GM23248 (cell line): ENCODE data around the gene ELFN1. TPM values are rescaled to one million over a fixed set of nuclear protein-coding genes. Genes with fewer than 3 reads are reported as not detected.

Experiments
- DNase-seq: peaks from one replicate; pipeline ENCODE4 v3.0.0-alpha.2; 2015
- H2AFZ ChIP-seq: fragments of 200-600 bp; sonication (generic); 2 replicates; pipeline ENCODE4 v1.6.1; 2016; ENCODE audit warnings: antibody characterized with exemption
- H3F3A ChIP-seq: fragments of 200-600 bp; sonication (generic); 2 replicates; pipeline ENCODE4 v1.6.1; 2016; ENCODE audit warnings: mild to moderate bottlenecking, antibody characterized with exemption, mixed run types; ENCODE audit not compliant: insufficient read depth
- H3K27ac ChIP-seq: fragments of 200-600 bp; sonication (generic); 2 replicates; pipeline ENCODE4 v1.5.1; 2016; ENCODE audit warnings: mild to moderate bottlenecking
- H3K27me3 ChIP-seq: fragments of 200-600 bp; sonication (generic); replicated peaks from 2 replicates; pipeline ENCODE4 v1.6.1; 2016; ENCODE audit warnings: mild to moderate bottlenecking; ENCODE audit not compliant: insufficient read depth
- H3K36me3 ChIP-seq: fragments of 200-600 bp; sonication (generic); 2 replicates; pipeline ENCODE4 v1.6.1; 2016; ENCODE audit warnings: low read depth, mild to moderate bottlenecking
- H3K4me1 ChIP-seq: fragments of 200-600 bp; sonication (generic); 2 replicates; pipeline ENCODE4 v1.6.1; 2016; ENCODE audit warnings: mild to moderate bottlenecking; ENCODE audit not compliant: insufficient read depth
- H3K4me2 ChIP-seq: fragments of 200-600 bp; sonication (generic); one replicate; pipeline ENCODE4 v1.6.1; 2016; ENCODE audit warnings: mild to moderate bottlenecking; ENCODE audit not compliant: unreplicated experiment
- H3K4me3 ChIP-seq: fragments of 200-600 bp; sonication (generic); 2 replicates; pipeline ENCODE4 v1.5.1; 2016; ENCODE audit warnings: mild to moderate bottlenecking
- H3K79me2 ChIP-seq: fragments of 200-600 bp; sonication (generic); 2 replicates; pipeline ENCODE4 v1.6.1; 2016; ENCODE audit warnings: mild to moderate bottlenecking; ENCODE audit not compliant: insufficient read depth
- H3K9ac ChIP-seq: fragments of 200-600 bp; sonication (generic); 2 replicates; pipeline ENCODE4 v1.6.1; 2016; ENCODE audit warnings: mild to moderate bottlenecking
- H3K9me2 ChIP-seq: fragments of 200-600 bp; sonication (generic); 2 replicates; pipeline ENCODE4 v1.6.1; 2016; ENCODE audit warnings: mixed run types, mild to moderate bottlenecking, moderate library complexity; ENCODE audit not compliant: insufficient read depth
- H3K9me3 ChIP-seq: fragments of 200-600 bp; sonication (generic); one replicate; pipeline ENCODE4 v1.6.1; 2017; ENCODE audit warnings: low read depth
- H4K20me1 ChIP-seq: fragments of 200-600 bp; sonication (generic); 2 replicates; pipeline ENCODE4 v1.6.0; 2016; ENCODE audit not compliant: insufficient read depth
- EZH2 ChIP-seq: fragments of 200-600 bp; sonication (generic); IDR thresholded peaks from 2 replicates; pipeline ENCODE4 v1.6.1; 2018; ENCODE audit warnings: antibody characterized with exemption, mild to moderate bottlenecking; ENCODE audit not compliant: insufficient read depth, poor library complexity, severe bottlenecking
- EZH2phosphoT487 ChIP-seq: fragments of 200-600 bp; sonication (generic); IDR thresholded peaks from 2 replicates; pipeline ENCODE4 v1.6.1; 2018; ENCODE audit warnings: antibody characterized with exemption, moderate library complexity, mild to moderate bottlenecking, low read depth; ENCODE audit not compliant: insufficient read depth
- WGBS, 2 experiments: methylation state at CpG; one replicate each; pipeline ENCODE4 v1.1.6; 2015 to 2017; ENCODE audit warnings: low lambda C conversion rate in 2 of 2, low coverage in 1 of 2; ENCODE audit errors: missing lambda C conversion rate in 2 of 2; 5-methylcytosine and 5-hydroxymethylcytosine counted together
- in situ Hi-C: fragments of 300-500 bp; cut with MboI; formaldehyde crosslinking; loops from 2 replicates; pipeline ENCODE4 v1.15.0; 2020
- polyA plus RNA-seq: library from polyadenylated mRNA; unstranded; fragments of >200 nt; fragmentation: Nextera tagmentation; extraction: Ambion mirVana; gene quantifications from 2 replicates; pipeline ENCODE4 v1.2.1, GENCODE V29; 2016
- total RNA-seq: library from RNA; depleted of rRNA; stranded (reverse); fragments of >200 nt; shearing (Covaris generic); gene quantifications from 2 replicates; pipeline ENCODE4 v1.2.3, GENCODE V29; 2014

Gene ELFN1
- total and polyA plus RNA-seq, 2 experiments from 2014 or later = 0.13 to 6.2 TPM

GRCh38 chr7:1690359-1690958 is 20.4 kb downstream of the ELFN1 start:
- in situ Hi-C loops = no loop called here
- Histone ChIP-seq H3K9me3 (no peaks in the 10 kb centered on the region), H3K36me3 (no peaks in the 10 kb centered on the region), H3K9ac (no peak overlapping the region), H3K27me3 (no peaks in the 10 kb centered on the region), H3F3A (no peaks in the 10 kb centered on the region), H3K9me2 (no peaks in the 10 kb centered on the region), H3K4me3 (no peak overlapping the region), H3K79me2 (no peaks in the 10 kb centered on the region), H3K27ac (no peak overlapping the region), H2AFZ (no peak overlapping the region), H3K4me1 (no peaks in the 10 kb centered on the region), H4K20me1 (no peaks in the 10 kb centered on the region), H3K4me2 (no peak overlapping the region)
- TF ChIP-seq EZH2 (no peak), EZH2phosphoT487 (no peak)
- no peak for DNase-seq
- whole genome bisulfite sequencing, 2 experiments = 60 to 93% methylated on average over 1 of the region's 1 CpG

- H3K27me3 ChIP-seq = no peaks in the 10 kb centered on the region
- no peaks in the 10 kb centered on the region for H4K20me1 ChIP-seq
- no peaks in the 10 kb centered on the region for H3K4me1 ChIP-seq
- TF ChIP-seq EZH2 (no peak), EZH2phosphoT487 (no peak)
- H3F3A ChIP-seq = no peaks in the 10 kb centered on the region
- no peak overlapping the region for H3K4me3 ChIP-seq
- whole genome bisulfite sequencing, 2 experiments = 87 to 88% methylated on average over 8 of the region's 8 CpGs
- H3K4me2 ChIP-seq = no peak overlapping the region
- H3K79me2 ChIP-seq = no peaks in the 10 kb centered on the region
- H3K9me2 ChIP-seq = no peaks in the 10 kb centered on the region
- H3K9me3 ChIP-seq = no peaks in the 10 kb centered on the region
- no peak overlapping the region for H3K9ac ChIP-seq
- in situ Hi-C loops = no loop called here
- H3K27ac ChIP-seq = no peak overlapping the region
- no peak overlapping the region for H2AFZ ChIP-seq
- no peaks in the 10 kb centered on the region for H3K36me3 ChIP-seq
- DNase-seq = no peak
Measured at GRCh38 chr7:1691096-1691495, 21.0 kb downstream of the ELFN1 start.

- 68 to 74% methylated on average over 27 of the region's 27 CpGs for WGBS, 2 experiments
- H3K4me1 ChIP-seq = no peaks in the 10 kb centered on the region
Measured at GRCh38 chr7:1691601-1692514, 21.8 kb downstream of the ELFN1 start.

GRCh38 chr7:1692515-1693418 is 22.7 kb downstream of the ELFN1 start:
- H3K4me3 ChIP-seq = no peak overlapping the region

More at GRCh38 chr7:1691601-1692514, 21.8 kb downstream of the ELFN1 start:
- in situ Hi-C loops = no loop called here
- no peaks in the 10 kb centered on the region for H3K36me3 ChIP-seq
- H3K9me2 ChIP-seq = no peaks in the 10 kb centered on the region
- no peak overlapping the region for H3K4me2 ChIP-seq
- no peaks in the 10 kb centered on the region for H3K27me3 ChIP-seq
- H3K9me3 ChIP-seq = no peaks in the 10 kb centered on the region
- H3F3A ChIP-seq = no peaks in the 10 kb centered on the region
- no peaks in the 10 kb centered on the region for H4K20me1 ChIP-seq
- TF ChIP-seq EZH2phosphoT487 = no peak
- TF ChIP-seq EZH2 = no peak
- H3K4me3 ChIP-seq = no peak overlapping the region
- no peak overlapping the region for H2AFZ ChIP-seq
- no peak for DNase-seq
- H3K79me2 ChIP-seq = no peaks in the 10 kb centered on the region
- H3K27ac ChIP-seq = no peak overlapping the region
- H3K9ac ChIP-seq = no peak overlapping the region

More at GRCh38 chr7:1692515-1693418, 22.7 kb downstream of the ELFN1 start:
- H3K4me2 ChIP-seq = no peak overlapping the region
- H3K27ac ChIP-seq = no peak overlapping the region
- no peak for DNase-seq
- no peaks in the 10 kb centered on the region for H3F3A ChIP-seq
- H3K9ac ChIP-seq = no peak overlapping the region
- H3K36me3 ChIP-seq = no peaks in the 10 kb centered on the region
- WGBS, 2 experiments = 77 to 85% methylated on average over 24 to 27 of the region's 27 CpGs
- no peaks in the 10 kb centered on the region for H4K20me1 ChIP-seq
- no peaks in the 10 kb centered on the region for H3K27me3 ChIP-seq
- no peak overlapping the region for H2AFZ ChIP-seq
- no peaks in the 10 kb centered on the region for H3K4me1 ChIP-seq
- in situ Hi-C loops = no loop called here
- no peaks in the 10 kb centered on the region for H3K9me2 ChIP-seq
- H3K79me2 ChIP-seq = no peaks in the 10 kb centered on the region
- H3K9me3 ChIP-seq = no peaks in the 10 kb centered on the region
- TF ChIP-seq EZH2 = no peak
- no peak for TF ChIP-seq EZH2phosphoT487
